GM21737 (cell line): ENCODE data around the gene ELOA2.
"Not testable (repeated sequence)": the region's sequence is repeated elsewhere in the genome, so short reads cannot be mapped to it uniquely, and the experiment has no call there.

Experiments
- ATAC-seq: cut with Tn5 transposase; IDR thresholded peaks from one replicate; pipeline ENCODE4 v1.9.1; 2021; ENCODE audit warnings: mild to moderate bottlenecking, moderate library complexity; ENCODE audit not compliant: unreplicated experiment

The ELOA2 gene, protein sequence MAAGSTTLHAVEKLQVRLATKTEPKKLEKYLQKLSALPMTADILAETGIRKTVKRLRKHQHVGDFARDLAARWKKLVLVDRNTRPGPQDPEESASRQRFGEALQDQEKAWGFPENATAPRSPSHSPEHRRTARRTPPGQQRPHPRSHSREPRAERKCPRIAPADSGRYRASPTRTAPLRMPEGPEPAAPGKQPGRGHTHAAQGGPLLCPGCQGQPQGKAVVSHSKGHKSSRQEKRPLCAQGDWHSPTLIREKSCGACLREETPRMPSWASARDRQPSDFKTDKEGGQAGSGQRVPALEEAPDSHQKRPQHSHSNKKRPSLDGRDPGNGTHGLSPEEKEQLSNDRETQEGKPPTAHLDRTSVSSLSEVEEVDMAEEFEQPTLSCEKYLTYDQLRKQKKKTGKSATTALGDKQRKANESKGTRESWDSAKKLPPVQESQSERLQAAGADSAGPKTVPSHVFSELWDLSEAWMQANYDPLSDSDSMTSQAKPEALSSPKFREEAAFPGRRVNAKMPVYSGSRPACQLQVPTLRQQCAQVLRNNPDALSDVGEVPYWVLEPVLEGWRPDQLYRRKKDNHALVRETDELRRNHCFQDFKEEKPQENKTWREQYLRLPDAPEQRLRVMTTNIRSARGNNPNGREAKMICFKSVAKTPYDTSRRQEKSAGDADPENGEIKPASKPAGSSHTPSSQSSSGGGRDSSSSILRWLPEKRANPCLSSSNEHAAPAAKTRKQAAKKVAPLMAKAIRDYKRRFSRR

DNA sequence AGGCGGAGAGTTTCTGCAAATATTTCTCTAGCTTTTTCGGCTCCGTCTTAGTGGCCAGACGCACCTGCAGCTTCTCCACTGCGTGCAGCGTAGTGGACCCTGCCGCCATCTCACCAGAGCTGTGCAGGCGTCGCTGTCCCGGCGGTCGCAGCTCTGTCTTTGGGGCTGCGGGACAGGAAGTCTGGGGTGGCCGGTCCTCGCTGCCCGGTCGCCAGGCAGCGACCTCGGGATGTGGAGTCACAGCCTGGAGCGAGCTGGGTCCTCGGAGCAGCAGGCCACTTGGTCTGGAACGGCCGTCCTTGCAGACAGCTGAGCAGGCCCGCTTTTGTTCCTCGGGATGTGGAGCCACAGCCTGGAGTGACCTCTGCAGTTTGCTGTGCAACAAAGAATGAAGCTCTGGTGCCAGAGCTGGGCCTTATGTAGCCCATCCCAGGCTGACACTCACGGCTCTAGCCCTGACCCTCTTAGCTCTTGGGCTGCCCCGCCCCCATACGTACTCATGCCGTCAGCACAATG lies at the start of gene ELOA2:
TSS of gene ELOA2 (minus strand) at position 466 of the 516 bp plus-strand sequence. CDS start at position 109, 357 bp downstream.
- no peak for ATAC-seq

DNA sequence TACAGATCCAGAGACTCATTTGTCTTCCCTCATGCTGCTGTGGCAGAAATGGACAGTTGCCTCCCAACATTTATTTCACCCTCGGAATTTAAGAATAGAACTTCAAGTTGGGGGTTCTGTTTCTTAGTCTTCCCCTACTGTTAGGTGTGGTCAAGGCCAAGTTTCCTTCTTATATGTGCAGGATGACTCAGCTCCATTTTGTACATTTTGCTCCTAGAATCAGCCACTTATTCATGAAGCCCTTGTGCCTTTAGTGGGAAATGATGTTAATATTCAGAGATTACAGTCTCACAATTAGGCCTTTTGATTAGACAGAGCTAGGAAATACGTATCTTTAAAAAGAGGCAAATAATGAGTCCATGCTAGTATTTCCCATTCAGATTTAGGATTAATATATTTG lies 46.2 kb upstream of the ELOA2 start:
- no peak for ATAC-seq

DNA sequence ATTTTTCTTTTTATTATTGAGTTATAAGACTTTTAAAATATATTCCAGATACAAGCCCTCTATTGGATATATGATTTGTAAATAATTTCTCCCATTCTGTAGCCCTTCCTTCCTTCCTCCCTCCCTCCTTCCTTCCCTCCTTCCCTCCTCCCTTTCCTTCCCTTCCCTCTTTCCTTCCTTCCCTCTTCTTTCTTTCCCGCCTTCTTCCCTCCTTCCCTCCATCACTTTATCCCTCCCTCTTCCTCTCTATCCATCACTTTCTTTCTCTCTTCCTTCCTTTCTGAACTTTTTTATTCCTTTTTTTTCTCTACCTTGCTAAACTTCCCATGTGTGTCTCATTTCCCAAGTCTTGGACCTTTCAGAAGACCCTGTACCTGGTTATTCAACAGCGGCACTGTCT lies 45.5 kb upstream of the ELOA2 start:
- ATAC-seq, result no peak

DNA sequence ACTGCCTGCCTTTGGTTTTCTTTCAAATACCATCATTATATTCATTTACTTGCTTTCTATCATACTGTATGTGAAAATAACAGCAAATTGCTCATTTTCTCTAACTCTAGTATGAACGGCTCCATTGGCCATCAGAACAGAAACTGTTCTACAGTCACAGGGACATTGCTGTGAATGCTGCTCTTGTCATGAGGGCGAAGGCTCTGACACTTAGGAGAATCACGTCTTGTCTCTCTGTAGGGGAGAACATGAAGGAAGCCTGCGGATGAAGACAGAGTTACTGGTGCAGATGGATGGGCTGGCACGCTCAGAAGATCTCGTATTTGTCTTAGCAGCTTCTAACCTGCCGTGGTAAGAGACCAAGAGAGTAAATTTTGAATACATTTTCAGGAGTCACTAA lies 41.7 kb upstream of the ELOA2 start:
- no peak for ATAC-seq

DNA sequence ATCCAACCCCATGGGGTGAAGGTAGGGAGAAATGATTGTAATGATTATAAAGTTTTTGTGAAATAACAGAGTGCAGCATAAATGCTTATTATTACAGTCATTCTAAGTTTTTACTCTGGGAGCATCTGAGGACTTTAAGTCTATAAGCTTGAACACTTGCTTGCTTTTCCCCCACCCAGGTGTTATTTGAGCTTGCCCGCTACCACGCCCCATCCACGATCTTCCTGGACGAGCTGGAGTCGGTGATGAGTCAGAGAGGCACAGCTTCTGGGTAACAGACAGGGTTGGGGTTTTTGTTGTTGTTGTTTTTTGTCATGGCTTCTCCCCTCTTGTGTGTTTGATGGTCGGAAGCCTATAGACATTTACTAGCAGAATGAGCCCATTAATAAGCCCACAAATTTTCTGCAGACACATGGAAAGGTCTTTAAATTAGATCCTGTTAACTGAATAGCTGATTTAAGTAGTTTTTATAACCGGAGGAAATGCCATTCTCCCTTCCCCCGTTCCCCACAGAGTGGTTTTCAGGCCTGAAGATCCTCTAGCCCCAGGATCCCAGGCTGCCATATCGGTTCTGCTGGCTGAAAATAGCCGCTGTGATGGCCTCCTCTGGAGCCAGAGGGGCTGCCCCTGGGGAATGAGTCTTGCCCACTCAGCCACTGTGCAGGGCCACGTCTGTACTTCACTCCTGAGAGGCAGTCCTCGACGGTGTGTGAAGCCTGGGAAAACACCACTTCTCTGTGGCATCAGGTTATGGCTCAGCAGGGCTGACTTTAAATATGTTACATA lies 39.9 kb upstream of the ELOA2 start:
- ATAC-seq, result no peak

DNA sequence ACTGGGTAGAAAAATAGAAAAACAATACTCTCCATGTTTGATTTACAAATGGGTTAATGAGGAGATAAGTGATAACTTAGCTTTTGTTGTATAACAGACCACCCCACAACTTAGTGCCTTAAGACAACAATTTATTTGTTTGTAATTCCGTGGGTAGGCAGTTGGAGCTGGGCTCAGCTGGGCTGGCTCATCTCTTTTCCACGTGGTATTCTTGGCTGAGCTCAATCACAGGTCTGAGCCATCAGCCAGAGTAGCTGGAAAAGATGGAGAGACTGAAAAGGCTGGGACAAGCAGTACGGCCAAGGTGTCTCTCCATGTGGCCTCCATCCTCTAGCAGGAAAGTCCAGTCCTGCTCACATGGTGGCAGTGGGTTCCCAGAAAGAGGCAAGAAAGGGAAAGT lies 32.2 kb upstream of the ELOA2 start:
- ATAC-seq, result no peak

DNA sequence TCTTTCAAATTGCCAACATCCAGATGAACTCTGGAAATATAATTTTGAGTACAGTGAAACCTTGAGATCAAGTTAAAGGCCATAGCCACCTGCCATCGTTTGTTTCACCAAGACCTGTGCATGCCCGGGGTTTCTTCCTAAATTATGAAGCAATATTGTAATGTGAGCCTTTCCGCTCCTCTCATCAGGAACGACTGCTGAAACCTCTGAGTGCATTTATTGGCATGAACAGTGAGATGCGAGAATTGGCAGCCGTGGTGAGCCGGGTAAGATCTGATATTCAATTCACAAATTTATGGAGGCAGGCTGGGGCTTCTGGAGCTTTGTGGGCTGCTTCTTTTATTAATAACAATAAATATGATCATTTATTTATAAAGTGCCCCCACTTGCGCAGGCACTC lies 27.7 kb upstream of the ELOA2 start:
- no peak for ATAC-seq

DNA sequence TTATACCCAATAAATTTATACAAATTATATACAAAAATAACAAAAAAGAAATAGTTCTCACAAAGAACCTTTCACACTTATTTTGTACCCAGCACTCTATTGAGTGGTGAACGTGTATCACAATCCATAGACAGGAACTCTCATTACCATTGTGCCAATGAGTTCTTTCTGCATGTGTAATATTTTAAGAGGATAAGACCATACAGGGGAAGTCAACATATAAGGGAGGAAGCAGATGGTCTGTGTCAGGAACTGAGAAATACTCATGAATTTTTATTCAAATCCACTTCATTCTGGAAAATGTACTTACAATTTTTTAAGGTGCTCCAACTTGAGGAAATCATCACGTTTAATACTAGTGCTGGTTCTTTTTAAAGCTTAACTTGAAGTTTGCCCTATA lies 27.1 kb upstream of the ELOA2 start:
- no peak for ATAC-seq

DNA sequence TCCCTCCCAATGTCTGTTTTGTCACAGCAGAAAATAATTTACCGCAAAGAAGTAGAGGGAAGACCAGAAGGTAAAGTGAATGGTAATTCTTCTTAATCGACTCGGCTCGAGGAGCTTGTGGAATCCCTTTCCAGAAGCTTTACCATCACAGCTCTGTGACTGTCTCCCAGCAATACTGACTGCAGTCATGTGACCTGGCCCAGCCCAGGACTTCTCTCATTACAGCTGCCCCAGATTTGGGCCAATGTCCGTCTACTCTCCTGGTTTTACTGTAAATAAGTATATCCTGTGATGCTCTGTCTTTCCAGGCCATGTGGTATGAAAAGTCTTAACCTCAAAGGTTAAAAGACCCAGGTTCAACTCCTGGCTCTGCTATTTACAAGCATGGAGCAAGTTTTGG lies 18.9 kb upstream of the ELOA2 start:
- no peak for ATAC-seq

DNA sequence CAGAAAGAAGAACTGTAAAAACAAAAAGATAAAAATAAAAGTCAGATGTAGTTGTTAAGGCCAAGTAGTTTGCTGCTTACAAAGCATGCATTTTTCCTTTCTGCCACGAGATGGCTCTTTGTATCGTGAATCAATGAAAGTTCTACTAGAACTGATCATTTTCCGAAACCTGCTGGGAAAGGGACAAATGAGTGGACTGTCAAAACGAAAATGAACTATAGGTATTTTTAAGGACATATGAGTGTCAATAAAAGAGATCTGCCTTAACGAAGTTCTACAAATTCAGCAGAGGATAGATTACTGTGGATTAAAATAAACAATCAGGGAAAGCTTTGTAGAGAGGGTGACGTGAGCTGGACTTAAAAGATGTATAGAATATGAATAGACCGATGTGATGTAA lies 15.0 kb upstream of the ELOA2 start:
- no peak for ATAC-seq

DNA sequence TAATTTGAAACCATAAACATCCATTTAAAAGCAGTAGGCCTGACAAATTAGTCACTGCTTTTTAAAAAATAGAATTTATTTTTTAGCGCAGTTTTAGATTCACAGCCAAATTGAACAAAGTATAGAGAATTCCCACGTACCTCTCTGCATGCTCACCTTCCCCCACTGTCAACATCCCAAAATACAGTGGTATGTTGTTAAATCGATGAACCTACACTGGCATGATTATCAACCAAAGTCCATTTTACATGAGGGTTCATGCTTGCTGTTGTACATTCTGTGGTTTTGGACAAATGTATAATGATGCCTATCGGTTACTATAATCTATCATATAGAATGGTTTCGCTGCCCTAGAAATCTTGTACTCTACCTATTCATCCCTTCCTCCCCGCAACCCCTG lies 5.6 kb upstream of the ELOA2 start:
- no peak for ATAC-seq

DNA sequence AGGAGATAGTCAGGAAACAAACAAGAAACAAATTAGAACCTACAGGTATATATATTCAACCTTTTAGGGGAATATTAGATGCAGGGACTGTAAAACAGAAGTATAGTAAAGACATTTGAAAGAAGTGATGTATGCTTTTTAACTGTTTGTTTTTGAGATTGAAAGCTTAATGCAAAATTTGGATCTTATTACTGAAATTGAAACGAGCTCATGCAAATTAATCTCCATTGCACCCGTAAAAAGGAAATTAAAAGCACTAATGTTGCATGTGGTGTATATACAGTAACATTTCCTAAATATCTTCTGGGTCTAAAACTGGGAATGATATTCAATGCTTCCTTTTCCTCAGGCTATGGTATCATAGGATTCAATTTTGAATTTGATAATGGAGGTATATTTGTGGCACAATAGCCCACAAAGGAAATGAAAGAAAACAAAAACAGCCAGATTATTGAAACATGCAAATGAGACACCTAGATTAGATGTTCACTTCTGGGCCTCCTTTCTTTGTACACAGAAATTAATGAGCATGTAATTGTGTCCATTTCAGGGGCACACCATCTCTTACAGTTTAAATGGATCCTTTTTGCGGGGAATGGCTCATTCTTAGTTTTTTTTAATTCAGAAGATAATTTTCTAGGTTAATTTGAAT lies 1.6 kb upstream of the ELOA2 start:
- ATAC-seq, result no peak

DNA sequence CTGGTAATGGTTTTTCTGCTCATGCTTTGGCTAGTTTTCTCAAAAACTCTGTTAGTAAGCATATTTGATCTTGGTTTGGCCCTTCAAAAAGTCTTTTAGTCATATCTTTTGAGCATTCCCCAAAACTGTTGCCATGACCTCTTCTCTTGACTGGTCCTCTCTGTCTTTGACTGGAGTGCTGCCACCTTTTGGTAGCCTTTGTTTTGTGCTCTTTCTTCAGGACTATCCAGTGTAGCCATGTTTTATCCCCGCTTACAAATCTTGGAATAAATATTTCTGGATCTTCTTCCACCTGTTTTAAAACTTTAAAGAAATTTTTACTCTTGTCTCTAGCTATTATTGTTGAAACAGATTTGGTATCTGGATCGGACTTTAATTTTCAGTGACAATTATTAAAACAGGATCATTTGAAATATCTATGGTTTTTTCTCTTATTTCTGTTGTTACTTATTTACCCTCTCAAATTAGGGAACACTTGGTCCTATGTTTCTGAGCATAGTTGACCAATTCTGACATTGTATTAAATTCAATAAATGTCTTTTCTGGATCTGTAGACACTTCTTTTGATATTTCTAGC lies 965 bp upstream of the ELOA2 start:
- ATAC-seq, result no peak

DNA sequence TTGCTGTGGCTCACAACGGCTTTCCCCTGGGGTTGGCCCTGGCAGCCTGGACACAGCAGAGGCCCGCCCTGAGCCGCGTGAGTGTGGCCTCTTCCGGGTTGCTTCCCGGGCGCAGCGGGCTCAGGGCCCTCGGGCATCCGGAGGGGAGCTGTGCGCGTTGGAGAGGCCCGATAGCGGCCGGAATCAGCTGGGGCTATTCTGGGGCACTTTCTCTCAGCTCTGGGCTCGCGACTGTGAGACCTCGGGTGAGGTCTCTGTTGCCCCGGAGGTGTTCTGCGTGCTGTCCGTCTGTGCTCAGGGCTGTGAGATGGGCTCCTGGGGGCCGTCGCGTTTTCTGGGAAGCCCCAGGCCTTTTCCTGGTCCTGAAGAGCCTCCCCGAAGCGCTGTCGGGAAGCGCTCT lies 830 bp downstream of the ELOA2 start:
- ATAC-seq, result not testable (repeated sequence)

DNA sequence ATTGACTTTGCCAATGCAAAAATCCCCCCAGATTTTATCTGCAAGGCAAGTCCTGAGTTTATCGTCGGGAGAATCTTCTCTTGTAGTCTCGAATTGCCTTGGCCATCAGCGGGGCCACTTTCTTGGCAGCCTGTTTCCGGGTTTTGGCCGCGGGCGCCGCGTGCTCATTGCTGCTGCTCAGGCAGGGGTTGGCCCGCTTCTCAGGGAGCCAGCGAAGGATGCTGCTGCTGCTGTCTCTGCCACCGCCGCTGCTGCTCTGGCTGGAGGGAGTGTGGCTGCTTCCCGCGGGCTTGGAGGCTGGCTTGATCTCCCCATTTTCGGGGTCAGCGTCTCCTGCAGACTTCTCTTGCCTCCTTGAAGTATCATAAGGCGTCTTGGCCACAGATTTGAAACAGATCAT lies 2.5 kb downstream of the ELOA2 start:
- ATAC-seq, result no peak

DNA sequence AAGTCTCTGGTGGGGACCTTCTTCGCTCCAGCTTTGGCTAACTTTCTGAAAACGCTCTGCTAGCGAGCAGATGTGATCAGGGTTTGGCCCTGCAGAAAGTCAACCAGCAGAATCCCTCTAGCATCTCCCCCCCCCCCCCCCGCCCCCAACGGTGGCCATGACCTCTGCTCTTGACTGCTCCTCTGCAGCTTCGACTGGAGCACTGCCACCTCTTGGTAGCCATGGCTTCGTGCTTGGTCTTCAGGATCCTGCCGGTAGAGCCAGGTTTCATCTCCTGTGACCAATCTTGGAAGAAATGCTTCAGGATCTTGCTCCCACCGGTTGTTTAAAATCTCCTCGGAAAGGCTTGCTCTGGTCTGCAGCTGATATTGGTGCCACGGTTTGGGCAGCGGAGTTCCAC lies 4.5 kb downstream of the ELOA2 start:
- ATAC-seq, result not testable (repeated sequence)

DNA sequence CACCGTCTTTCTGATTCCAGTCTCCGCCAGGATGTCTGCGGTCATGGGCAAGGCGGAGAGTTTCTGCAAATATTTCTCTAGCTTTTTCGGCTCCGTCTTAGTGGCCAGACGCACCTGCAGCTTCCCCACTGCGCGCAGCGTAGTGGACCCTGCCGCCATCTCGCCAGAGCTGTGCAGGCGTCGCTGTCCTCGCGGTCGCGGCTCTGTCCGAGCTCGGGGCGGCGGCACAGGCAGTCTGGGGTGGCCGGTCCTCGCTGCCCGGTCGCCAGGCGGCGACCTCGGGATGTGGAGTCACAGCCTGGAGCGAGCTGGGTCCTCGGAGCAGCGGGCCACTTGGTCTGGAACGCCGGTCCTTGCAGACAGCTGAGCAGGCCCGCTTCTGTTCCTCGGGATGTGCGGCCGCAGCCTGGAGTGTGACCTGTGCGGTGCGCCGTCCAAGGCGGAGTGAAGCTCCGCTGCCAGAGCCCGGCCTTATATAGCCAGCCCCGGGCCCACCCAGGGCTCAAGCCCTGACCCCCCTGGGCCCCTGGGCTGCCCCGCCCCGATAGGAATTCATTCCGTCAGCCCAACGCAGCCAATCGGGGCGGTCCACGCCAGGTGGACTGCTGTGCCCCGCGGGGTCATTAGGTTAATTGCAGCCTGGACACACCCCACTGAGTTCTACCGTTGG lies 5.6 kb downstream of the ELOA2 start:
- not testable (repeated sequence) for ATAC-seq

DNA sequence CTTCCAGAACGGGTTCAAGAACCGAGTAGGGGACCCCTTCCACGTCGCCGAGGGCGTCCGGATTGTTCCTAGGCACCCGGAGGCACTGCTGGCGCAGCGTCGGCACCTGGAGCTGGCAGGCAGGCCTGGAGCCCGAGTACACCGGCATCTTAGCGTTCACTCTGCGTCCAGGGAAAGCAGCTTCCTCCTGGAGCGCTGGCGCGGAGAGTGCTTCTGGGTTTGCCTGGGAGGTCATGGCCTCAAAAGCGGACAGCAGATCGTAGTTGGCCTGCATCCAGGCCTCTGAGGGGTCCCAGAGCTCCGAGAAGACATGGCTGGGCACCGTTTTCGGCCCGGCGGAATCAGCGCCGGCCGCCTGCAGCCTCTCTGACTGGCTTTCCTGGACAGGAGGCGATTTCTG lies 6.7 kb downstream of the ELOA2 start:
- ATAC-seq, result not testable (repeated sequence)

DNA sequence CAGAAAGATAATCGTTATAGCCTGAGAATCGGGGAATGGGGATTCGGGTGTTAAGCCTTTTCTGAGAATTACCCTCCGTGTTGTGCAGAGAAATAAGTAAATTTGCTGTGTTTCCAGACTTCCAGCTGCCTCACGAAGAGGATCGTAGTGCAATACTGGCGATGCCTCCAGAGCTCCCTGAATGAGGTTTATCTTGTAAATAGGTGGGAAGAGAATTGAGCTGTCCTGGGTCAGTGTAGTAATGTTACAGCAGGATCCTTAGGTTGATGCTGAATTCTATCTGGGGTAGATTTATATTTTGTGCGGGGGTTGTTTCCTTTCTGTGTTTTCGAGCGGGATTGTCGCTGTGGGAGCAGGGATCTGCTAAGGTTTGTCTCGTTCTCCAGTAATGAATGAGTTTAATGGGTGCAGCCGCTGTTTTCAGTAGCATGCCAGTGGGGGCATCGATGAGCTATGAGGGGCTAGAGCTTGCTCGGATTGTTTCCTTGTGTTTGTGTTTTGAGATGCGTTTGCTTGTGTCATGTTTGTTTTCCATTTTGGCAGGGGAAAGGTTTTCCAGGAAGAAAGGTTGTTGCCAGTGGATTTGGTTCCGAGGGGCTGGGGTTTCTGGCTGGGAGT lies 9.8 kb downstream of the ELOA2 start:
- not testable (repeated sequence) for ATAC-seq
